ENCODE measurements around the gene ARID4A.

DNA sequence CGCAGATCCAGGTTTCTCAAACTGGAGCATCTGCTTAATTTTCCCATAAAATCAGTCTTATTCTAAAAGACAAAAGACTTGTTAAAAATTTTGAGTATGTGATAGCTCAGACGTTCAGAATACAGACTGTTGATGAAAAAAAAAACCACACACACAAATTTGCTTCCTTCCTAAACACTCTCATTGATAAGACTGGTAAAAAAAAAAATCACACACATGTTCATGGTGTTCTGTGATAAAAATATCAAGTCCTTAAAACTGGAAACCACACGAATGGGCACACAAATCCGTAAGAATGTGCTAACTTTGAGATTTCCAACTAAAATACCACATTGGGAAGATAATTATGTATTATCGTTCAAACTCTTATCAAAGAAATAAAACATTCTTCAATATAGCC lies 6.7 kb upstream of the ARID4A start:
- TF ChIP-seq, protein P1, sequence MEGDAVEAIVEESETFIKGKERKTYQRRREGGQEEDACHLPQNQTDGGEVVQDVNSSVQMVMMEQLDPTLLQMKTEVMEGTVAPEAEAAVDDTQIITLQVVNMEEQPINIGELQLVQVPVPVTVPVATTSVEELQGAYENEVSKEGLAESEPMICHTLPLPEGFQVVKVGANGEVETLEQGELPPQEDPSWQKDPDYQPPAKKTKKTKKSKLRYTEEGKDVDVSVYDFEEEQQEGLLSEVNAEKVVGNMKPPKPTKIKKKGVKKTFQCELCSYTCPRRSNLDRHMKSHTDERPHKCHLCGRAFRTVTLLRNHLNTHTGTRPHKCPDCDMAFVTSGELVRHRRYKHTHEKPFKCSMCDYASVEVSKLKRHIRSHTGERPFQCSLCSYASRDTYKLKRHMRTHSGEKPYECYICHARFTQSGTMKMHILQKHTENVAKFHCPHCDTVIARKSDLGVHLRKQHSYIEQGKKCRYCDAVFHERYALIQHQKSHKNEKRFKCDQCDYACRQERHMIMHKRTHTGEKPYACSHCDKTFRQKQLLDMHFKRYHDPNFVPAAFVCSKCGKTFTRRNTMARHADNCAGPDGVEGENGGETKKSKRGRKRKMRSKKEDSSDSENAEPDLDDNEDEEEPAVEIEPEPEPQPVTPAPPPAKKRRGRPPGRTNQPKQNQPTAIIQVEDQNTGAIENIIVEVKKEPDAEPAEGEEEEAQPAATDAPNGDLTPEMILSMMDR (IDR thresholded peaks at IDR 0.05): no peak
- TF ChIP-seq POLR2A (IDR thresholded peaks at IDR 0.05): no peak

Data from breast epithelium (tissue), 3 donors.